GM18505 (cell line): Measurements from ENCODE around the gene MED13L.

Experiments used
- ATAC-seq: cut with Tn5 transposase; IDR thresholded peaks from one replicate; pipeline ENCODE4 v1.9.1; 2021; ENCODE audit not compliant: unreplicated experiment
- POLR2A ChIP-seq: IDR thresholded peaks from 4 replicates; pipeline ENCODE4 v1.6.1; 2011; ENCODE audit warnings: borderline replicate concordance; ENCODE audit not compliant: insufficient read depth, insufficient read length; ENCODE audit errors: extremely low read depth

Gene MED13L

GRCh38 chr12:116213885-116214527, 63.5 kb downstream of the MED13L start:
- no peak for TF ChIP-seq POLR2A
- no peak for ATAC-seq

GRCh38 chr12:116213014-116213413, 64.5 kb downstream of the MED13L start:
- no peak for ATAC-seq
- TF ChIP-seq POLR2A, result no peak

- TF ChIP-seq POLR2A, result no peak
- no peak for ATAC-seq
These were observed 66.7 kb downstream of the MED13L start for GRCh38 chr12:116210762-116211161.

GRCh38 chr12:116210131-116210530, 67.4 kb downstream of the MED13L start:
- TF ChIP-seq POLR2A, result no peak
- ATAC-seq, result no peak

GRCh38 chr12:116209503-116209902, 68.0 kb downstream of the MED13L start:
- no peak for ATAC-seq
- TF ChIP-seq POLR2A, result no peak

GRCh38 chr12:116207274-116207673, 70.2 kb downstream of the MED13L start:
- ATAC-seq, result no peak
- no peak for TF ChIP-seq POLR2A

- no peak for TF ChIP-seq POLR2A
- ATAC-seq, result no peak
These were observed 70.7 kb downstream of the MED13L start for GRCh38 chr12:116206828-116207227.

- ATAC-seq, result no peak
- no peak for TF ChIP-seq POLR2A
These were observed 72.7 kb downstream of the MED13L start for GRCh38 chr12:116204785-116205184.

- no peak for TF ChIP-seq POLR2A
- ATAC-seq, result no peak
These were observed 73.3 kb downstream of the MED13L start for GRCh38 chr12:116204169-116204568.

GRCh38 chr12:116202940-116203339, 74.6 kb downstream of the MED13L start:
- no peak for TF ChIP-seq POLR2A
- ATAC-seq, result no peak

GRCh38 chr12:116202433-116202832, 75.1 kb downstream of the MED13L start:
- no peak for ATAC-seq
- TF ChIP-seq POLR2A, result no peak

- no peak for TF ChIP-seq POLR2A
- no peak for ATAC-seq
These were observed 75.6 kb downstream of the MED13L start for GRCh38 chr12:116201908-116202307.

- no peak for ATAC-seq
- no peak for TF ChIP-seq POLR2A
These were observed 76.1 kb downstream of the MED13L start for GRCh38 chr12:116201359-116201758.

- TF ChIP-seq POLR2A, result no peak
- no peak for ATAC-seq
These were observed 76.7 kb downstream of the MED13L start for GRCh38 chr12:116200812-116201211.
